ENCODE results near the gene TUBB4A.

GRCh38 chr19:6455924-6456323 is 46.2 kb downstream of the TUBB4A start:
- no peak for TF ChIP-seq POLR2A (IDR thresholded peaks at IDR 0.05; ENCODE audit: low read depth, low read length)
- TF ChIP-seq TAF1 (IDR thresholded peaks at IDR 0.05; ENCODE audit: low read depth, low read length) = no peak
- TF ChIP-seq POLR2AphosphoS5 (IDR thresholded peaks at IDR 0.05; ENCODE audit: low read depth, low read length) = no peak
- TF ChIP-seq SPI1 (IDR thresholded peaks at IDR 0.05; ENCODE audit: low read depth, low read length) = no peak
- no peak for TF ChIP-seq PAX5 (IDR thresholded peaks at IDR 0.05; ENCODE audit: insufficient read depth, low read length, severe bottlenecking)

Measured in GM12891 (cell line).